GM23248 (cell line): Measurements from ENCODE around the gene KISS1. TPM values are rescaled to one million over a fixed set of nuclear protein-coding genes. Genes with fewer than 3 reads are reported as not detected.

Source experiments
- DNase-seq: peaks from one replicate; pipeline ENCODE4 v3.0.0-alpha.2; 2015
- H2AFZ ChIP-seq: fragments of 200-600 bp; sonication (generic); 2 replicates; pipeline ENCODE4 v1.6.1; 2016; ENCODE audit warnings: antibody characterized with exemption
- H3F3A ChIP-seq: fragments of 200-600 bp; sonication (generic); 2 replicates; pipeline ENCODE4 v1.6.1; 2016; ENCODE audit warnings: mild to moderate bottlenecking, antibody characterized with exemption, mixed run types; ENCODE audit not compliant: insufficient read depth
- H3K27ac ChIP-seq: fragments of 200-600 bp; sonication (generic); 2 replicates; pipeline ENCODE4 v1.5.1; 2016; ENCODE audit warnings: mild to moderate bottlenecking
- H3K27me3 ChIP-seq: fragments of 200-600 bp; sonication (generic); replicated peaks from 2 replicates; pipeline ENCODE4 v1.6.1; 2016; ENCODE audit warnings: mild to moderate bottlenecking; ENCODE audit not compliant: insufficient read depth
- H3K36me3 ChIP-seq: fragments of 200-600 bp; sonication (generic); 2 replicates; pipeline ENCODE4 v1.6.1; 2016; ENCODE audit warnings: low read depth, mild to moderate bottlenecking
- H3K4me1 ChIP-seq: fragments of 200-600 bp; sonication (generic); 2 replicates; pipeline ENCODE4 v1.6.1; 2016; ENCODE audit warnings: mild to moderate bottlenecking; ENCODE audit not compliant: insufficient read depth
- H3K4me2 ChIP-seq: fragments of 200-600 bp; sonication (generic); one replicate; pipeline ENCODE4 v1.6.1; 2016; ENCODE audit warnings: mild to moderate bottlenecking; ENCODE audit not compliant: unreplicated experiment
- H3K4me3 ChIP-seq: fragments of 200-600 bp; sonication (generic); 2 replicates; pipeline ENCODE4 v1.5.1; 2016; ENCODE audit warnings: mild to moderate bottlenecking
- H3K79me2 ChIP-seq: fragments of 200-600 bp; sonication (generic); 2 replicates; pipeline ENCODE4 v1.6.1; 2016; ENCODE audit warnings: mild to moderate bottlenecking; ENCODE audit not compliant: insufficient read depth
- H3K9ac ChIP-seq: fragments of 200-600 bp; sonication (generic); 2 replicates; pipeline ENCODE4 v1.6.1; 2016; ENCODE audit warnings: mild to moderate bottlenecking
- H3K9me2 ChIP-seq: fragments of 200-600 bp; sonication (generic); 2 replicates; pipeline ENCODE4 v1.6.1; 2016; ENCODE audit warnings: mixed run types, mild to moderate bottlenecking, moderate library complexity; ENCODE audit not compliant: insufficient read depth
- H3K9me3 ChIP-seq: fragments of 200-600 bp; sonication (generic); one replicate; pipeline ENCODE4 v1.6.1; 2017; ENCODE audit warnings: low read depth
- H4K20me1 ChIP-seq: fragments of 200-600 bp; sonication (generic); 2 replicates; pipeline ENCODE4 v1.6.0; 2016; ENCODE audit not compliant: insufficient read depth
- EZH2 ChIP-seq: fragments of 200-600 bp; sonication (generic); IDR thresholded peaks from 2 replicates; pipeline ENCODE4 v1.6.1; 2018; ENCODE audit warnings: antibody characterized with exemption, mild to moderate bottlenecking; ENCODE audit not compliant: insufficient read depth, poor library complexity, severe bottlenecking
- EZH2phosphoT487 ChIP-seq: fragments of 200-600 bp; sonication (generic); IDR thresholded peaks from 2 replicates; pipeline ENCODE4 v1.6.1; 2018; ENCODE audit warnings: antibody characterized with exemption, moderate library complexity, mild to moderate bottlenecking, low read depth; ENCODE audit not compliant: insufficient read depth
- WGBS, 2 experiments: methylation state at CpG; one replicate each; pipeline ENCODE4 v1.1.6; 2015 to 2017; ENCODE audit warnings: low lambda C conversion rate in 2 of 2, low coverage in 1 of 2; ENCODE audit errors: missing lambda C conversion rate in 2 of 2; 5-methylcytosine and 5-hydroxymethylcytosine counted together
- in situ Hi-C: fragments of 300-500 bp; cut with MboI; formaldehyde crosslinking; loops from 2 replicates; pipeline ENCODE4 v1.15.0; 2020
- polyA plus RNA-seq: library from polyadenylated mRNA; unstranded; fragments of >200 nt; fragmentation: Nextera tagmentation; extraction: Ambion mirVana; gene quantifications from 2 replicates; pipeline ENCODE4 v1.2.1, GENCODE V29; 2016
- total RNA-seq: library from RNA; depleted of rRNA; stranded (reverse); fragments of >200 nt; shearing (Covaris generic); gene quantifications from 2 replicates; pipeline ENCODE4 v1.2.3, GENCODE V29; 2014

The KISS1 gene
- total and polyA plus RNA-seq, 2 experiments from 2014 or later = not detected

DNA sequence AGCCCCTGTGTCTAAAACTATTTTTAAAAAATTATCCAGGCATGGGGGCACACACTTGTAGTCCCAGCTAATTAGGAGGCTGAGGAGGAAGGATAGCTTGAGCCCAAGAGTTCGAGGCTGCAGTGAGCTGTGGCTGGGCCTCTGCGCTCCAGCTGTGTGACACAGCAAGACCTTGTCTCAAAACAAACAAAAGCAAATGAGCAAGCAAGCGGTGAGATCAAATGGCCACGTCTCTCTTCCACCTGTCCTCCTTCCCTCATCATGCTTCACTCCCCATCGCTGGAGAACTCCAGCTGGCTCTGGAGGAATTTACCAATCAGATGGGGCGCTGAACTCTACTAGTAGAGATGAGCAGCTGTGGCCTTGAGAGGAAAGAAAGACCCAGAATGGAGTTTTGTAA lies 16.2 kb downstream of the KISS1 start:
- H3K9ac ChIP-seq = no peak overlapping the region
- 0 out of 2 replicates have a peak, but pooled peaks cover 3% of the 10 kb centered on the region for H3K27me3 ChIP-seq
- H2AFZ ChIP-seq = no peak overlapping the region
- H3K27ac ChIP-seq = no peak overlapping the region
- H3K9me2 ChIP-seq = no peaks in the 10 kb centered on the region
- no peak overlapping the region for H3K4me2 ChIP-seq
- in situ Hi-C loops = no loop called here
- DNase-seq = no peak
- no peaks in the 10 kb centered on the region for H3K36me3 ChIP-seq
- H3K79me2 ChIP-seq = no peaks in the 10 kb centered on the region
- 73 to 82% methylated on average over 6 of the region's 6 CpGs for WGBS, 2 experiments
- no peaks in the 10 kb centered on the region for H3K9me3 ChIP-seq
- H3F3A ChIP-seq = no peaks in the 10 kb centered on the region
- TF ChIP-seq EZH2phosphoT487 (no peak), EZH2 (no peak)
- H3K4me1 ChIP-seq = no peaks in the 10 kb centered on the region
- H3K4me3 ChIP-seq = no peak overlapping the region
- no peaks in the 10 kb centered on the region for H4K20me1 ChIP-seq

DNA sequence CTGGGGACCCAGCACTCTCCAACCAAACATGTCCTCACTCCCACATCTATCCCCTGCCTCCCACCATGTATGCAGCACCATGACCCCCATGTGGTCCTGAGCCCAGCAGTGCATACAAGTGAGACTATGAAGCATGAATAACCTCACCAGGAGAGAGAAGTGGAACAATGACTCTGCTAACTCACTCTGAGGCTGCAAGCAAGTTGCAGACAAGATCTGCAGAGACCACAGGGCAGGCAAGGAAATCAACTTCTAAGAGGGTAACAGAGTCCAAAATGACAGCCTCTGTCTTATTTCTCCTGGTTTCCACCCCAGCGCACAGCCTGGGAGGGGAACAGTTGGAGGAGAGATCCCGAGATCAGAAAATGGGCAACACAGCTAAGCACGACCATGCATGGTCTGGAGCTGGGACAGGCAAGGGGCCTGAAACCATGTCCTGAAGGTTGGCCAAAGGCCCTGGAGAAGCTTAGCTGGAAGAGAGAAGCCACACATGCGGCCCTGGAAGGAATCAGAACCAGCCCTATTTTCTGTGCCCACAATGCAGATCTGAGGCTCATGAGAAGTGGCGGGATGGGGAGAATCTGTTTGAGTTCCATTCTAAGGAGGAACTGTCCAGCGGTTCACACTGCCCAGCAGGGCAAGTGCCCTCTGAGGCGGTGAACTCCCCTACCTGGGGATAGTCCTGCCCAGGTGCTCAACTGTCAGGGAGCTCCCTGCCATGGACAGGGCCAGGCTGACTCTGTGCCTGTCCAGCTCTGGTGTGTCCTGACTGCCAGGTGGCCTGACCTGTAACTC lies 17.6 kb downstream of the KISS1 start:
- Histone ChIP-seq H3K4me1 (no peaks in the 10 kb centered on the region), H3K79me2 (no peaks in the 10 kb centered on the region), H3K4me2 (no peak overlapping the region), H3K4me3 (no peak overlapping the region), H3K36me3 (no peaks in the 10 kb centered on the region), H3K27ac (no peak overlapping the region), H3F3A (no peaks in the 10 kb centered on the region), H3K9ac (no peak overlapping the region), H3K9me2 (no peaks in the 10 kb centered on the region), H3K9me3 (no peaks in the 10 kb centered on the region), H3K27me3 (0 out of 2 replicates have a peak, but pooled peaks cover 3% of the 10 kb centered on the region), H4K20me1 (no peaks in the 10 kb centered on the region), H2AFZ (no peak overlapping the region)
- in situ Hi-C loops = no loop called here
- no peak for TF ChIP-seq EZH2
- no peak for TF ChIP-seq EZH2phosphoT487
- WGBS, 2 experiments = 58 to 68% methylated on average over 7 of the region's 7 CpGs
- no peak for DNase-seq

GRCh38 chr1:204177133-204177532 lies 19.2 kb downstream of the KISS1 start:
- Histone ChIP-seq H2AFZ (no peak overlapping the region), H3K27me3 (0 out of 2 replicates have a peak, but pooled peaks cover 3% of the 10 kb centered on the region), H3K27ac (no peak overlapping the region), H3K4me1 (peaks cover 7% of the 10 kb centered on the region), H3K4me2 (no peak overlapping the region), H3K36me3 (no peaks in the 10 kb centered on the region), H3K9me2 (no peaks in the 10 kb centered on the region), H3K79me2 (no peaks in the 10 kb centered on the region), H4K20me1 (no peaks in the 10 kb centered on the region), H3K4me3 (no peak overlapping the region), H3F3A (peaks cover 5% of the 10 kb centered on the region; the same call in 1 of the 2 replicates), H3K9ac (no peak overlapping the region), H3K9me3 (no peaks in the 10 kb centered on the region)
- TF ChIP-seq EZH2phosphoT487 (no peak), EZH2 (no peak)
- no peak for DNase-seq
- WGBS, 2 experiments = 37 to 46% methylated on average over 4 of the region's 4 CpGs
- in situ Hi-C loops = no loop called here

GRCh38 chr1:204176049-204176448 lies 20.2 kb downstream of the KISS1 start:
- no peaks in the 10 kb centered on the region for H3K9me2 ChIP-seq
- peaks cover 13% of the 10 kb centered on the region for H3K4me1 ChIP-seq
- H3K4me3 ChIP-seq = no peak overlapping the region
- H3K36me3 ChIP-seq = no peaks in the 10 kb centered on the region
- H3K27ac ChIP-seq = no peak overlapping the region
- no peaks in the 10 kb centered on the region for H3K9me3 ChIP-seq
- H3F3A ChIP-seq = peaks cover 12% of the 10 kb centered on the region; the same call in 1 of the 2 replicates
- 93 to 94% methylated on average over 5 of the region's 5 CpGs for WGBS, 2 experiments
- H3K4me2 ChIP-seq = no peak overlapping the region
- TF ChIP-seq EZH2phosphoT487 (no peak), EZH2 (no peak)
- H2AFZ ChIP-seq = no peak overlapping the region
- no peak overlapping the region for H3K9ac ChIP-seq
- DNase-seq = no peak
- in situ Hi-C loops = no loop called here
- 0 out of 2 replicates have a peak, but pooled peaks cover 3% of the 10 kb centered on the region for H3K27me3 ChIP-seq
- no peaks in the 10 kb centered on the region for H3K79me2 ChIP-seq
- no peaks in the 10 kb centered on the region for H4K20me1 ChIP-seq
